Panc1 (cell line): ENCODE measurements around the gene UST. TPM values are rescaled to one million over a fixed set of nuclear protein-coding genes. Genes with fewer than 3 reads are reported as not detected.

Experiments used
- ATAC-seq: fragments of 200-7000 bp; cut with Tn5 transposase; 2 replicates; pipeline ENCODE4 v1.9.1; 2020; ENCODE audit warnings: mild to moderate bottlenecking, moderate library complexity
- BruUV-seq: library from RNA; stranded (reverse); fragments of 400-500 nt; replicated peaks from 2 replicates; lab custom pipeline; 2021; lab: Mats Ljungman, UMichigan
- CTCF ChIA-PET: fragments of 300-600 bp; sonication (Branson Sonifier 250); formaldehyde crosslinking; loops from one replicate; lab custom pipeline; 2022; ENCODE audit warnings: antibody characterized with exemption; lab: Charles Lee
- POLR2A ChIA-PET: fragments of 300-600 bp; sonication (Branson Sonifier 250); formaldehyde crosslinking; loops from one replicate; lab custom pipeline; 2022; ENCODE audit warnings: antibody characterized with exemption; lab: Charles Lee
- DNase-seq: peaks from one replicate; pipeline ENCODE4 v3.0.0-alpha.2; 2010; ENCODE audit warnings: low read depth, low spot score
- H3K27ac ChIP-seq: 2 replicates; pipeline ENCODE4 v1.5.1; 2011; ENCODE audit warnings: mild to moderate bottlenecking, low read length, inconsistent platforms
- H3K27me3 ChIP-seq: fragments of 200-500 bp; sonication (Bioruptor generic); 2 replicates; pipeline ENCODE4 v1.6.0; 2014; ENCODE audit warnings: low read length, inconsistent platforms; ENCODE audit not compliant: control insufficient read depth, insufficient read depth
- H3K36me3 ChIP-seq: fragments of 200-500 bp; sonication (Bioruptor generic); 2 replicates; pipeline ENCODE4 v1.5.1; 2014; ENCODE audit warnings: inconsistent platforms, mild to moderate bottlenecking, low read length, moderate library complexity; ENCODE audit not compliant: control insufficient read depth, insufficient read depth
- H3K4me1 ChIP-seq: 2 replicates; pipeline ENCODE4 v1.5.1; 2011; ENCODE audit warnings: inconsistent platforms, mild to moderate bottlenecking, low read length, moderate library complexity; ENCODE audit not compliant: control insufficient read depth, insufficient read depth
- H3K4me3 ChIP-seq, 2 experiments: 2 replicates each; pipeline ENCODE4 v1.5.1; 2011 to 2012; ENCODE audit warnings: low read depth in 2 of 2, low read length in 2 of 2, mild to moderate bottlenecking in 2 of 2, inconsistent platforms in 1 of 2, moderate library complexity in 1 of 2
- H3K9me3 ChIP-seq: fragments of 200-500 bp; sonication (Bioruptor generic); 2 replicates; pipeline ENCODE4 v1.5.1; 2014; ENCODE audit warnings: low read depth, mild to moderate bottlenecking, inconsistent platforms, low read length, moderate library complexity; ENCODE audit not compliant: control insufficient read depth, insufficient read depth
- CTCF ChIP-seq: fragments of 450-650 bp; IDR thresholded peaks from 2 replicates; pipeline ENCODE4 v1.5.1; 2017; ENCODE audit warnings: mild to moderate bottlenecking
- POLR2AphosphoS5 ChIP-seq: IDR thresholded peaks from 2 replicates; pipeline ENCODE4 v1.6.1; 2012; ENCODE audit warnings: mild to moderate bottlenecking, low read depth, low read length, moderate library complexity
- REST ChIP-seq, 2 experiments: IDR thresholded peaks; 2 replicates each; pipeline ENCODE4 v1.6.1; 2011 to 2012; ENCODE audit warnings: low read depth in 2 of 2, control low read depth in 1 of 2, low read length in 1 of 2, mild to moderate bottlenecking in 1 of 2, moderate library complexity in 1 of 2; ENCODE audit not compliant: insufficient read depth in 1 of 2
- SIN3A ChIP-seq: IDR thresholded peaks from 2 replicates; pipeline ENCODE4 v1.6.1; 2012; ENCODE audit warnings: low read depth, mild to moderate bottlenecking, low read length, moderate library complexity, borderline replicate concordance; ENCODE audit not compliant: insufficient read depth
- TCF7L2 ChIP-seq: IDR thresholded peaks from 2 replicates; pipeline ENCODE4 v1.6.1; 2011; ENCODE audit warnings: mild to moderate bottlenecking, low read depth, low read length, inconsistent platforms
- in situ Hi-C: cut with HindIII; loops from 2 replicates; pipeline ENCODE4 v1.10.0; 2016; ENCODE audit warnings: low sequenced_read_pairs, low pct_unique_long_range_greater_than_20kb
- intact Hi-C: fragments of 100-400 bp; cut with micrococcal nuclease; formaldehyde crosslinking; loops from one replicate; pipeline ENCODE4 v1.10.0; 2022; ENCODE audit not compliant: unreplicated experiment
- total RNA-seq: library from RNA; stranded (reverse); gene quantifications from one replicate; pipeline ENCODE4 v1.2.1, GENCODE V29; 2021; ENCODE audit not compliant: unreplicated experiment

The UST gene
- total RNA-seq, 1 experiment from 2014 or later, result 0.15 TPM

- Histone ChIP-seq H3K36me3 (no peaks in the 10 kb centered on the region), H3K9me3 (no peaks in the 10 kb centered on the region), H3K4me3 (no peak overlapping the region), H3K27ac (no peak overlapping the region), H3K4me1 (no peaks in the 10 kb centered on the region), H3K27me3 (peaks cover 8% of the 10 kb centered on the region)
- TF ChIP-seq CTCF (peak; percentile 89), REST (IDR thresholded peaks at IDR 0.05; ENCODE audit: insufficient read depth in 1 of 2, low read depth in 2 of 2, low read length in 1 of 2) (no peak)
- in situ Hi-C loops (no loop called here), intact Hi-C loops (loop anchor here (1.0 to 10.0 kb wide), 3 partner anchors 203 to 389 kb away; partner anchors contain the start of gene UST)
- BruUV-seq, result no TSS peak
- POLR2A ChIA-PET, result no interaction called here
- peak; percentile 97 for ATAC-seq
- peak; percentile 55 for DNase-seq
- CTCF ChIA-PET, result interaction anchor here (0.6 to 1.7 kb wide), 3 partner anchors 370 to 469 kb away, joined by 4 to 12 read pairs (median 8); no protein-coding TSS in a partner anchor
Measured at GRCh38 chr6:148947621-148948444, 201.0 kb downstream of the UST start.

GRCh38 chr6:148951662-148952061 lies 204.8 kb downstream of the UST start:
- in situ Hi-C loops (no loop called here), intact Hi-C loops (no loop called here)
- POLR2A ChIA-PET, result no interaction called here
- TF ChIP-seq TCF7L2 (no peak), SIN3A (no peak), REST (IDR thresholded peaks at IDR 0.05; ENCODE audit: insufficient read depth in 1 of 2, low read depth in 2 of 2, low read length in 1 of 2) (no peak), POLR2AphosphoS5 (no peak), CTCF (no peak)
- no peaks in the 10 kb centered on the region for H3K36me3 ChIP-seq
- DNase-seq, result no peak
- peaks cover 8% of the 10 kb centered on the region for H3K27me3 ChIP-seq
- ATAC-seq, result no peak
- H3K9me3 ChIP-seq, result no peaks in the 10 kb centered on the region
- H3K4me1 ChIP-seq, result no peaks in the 10 kb centered on the region
- no peak overlapping the region for H3K27ac ChIP-seq
- no peak overlapping the region for H3K4me3 ChIP-seq
- no TSS peak for BruUV-seq
- CTCF ChIA-PET, result no interaction called here
